PC-9 (cell line): ENCODE measurements around the gene CMKLR1.

Source experiments
- CTCF ChIP-seq: fragments of 200-600 bp; sonication (generic); conservative IDR thresholded peaks from 2 replicates; pipeline ENCODE4 v1.6.1; 2017; ENCODE audit warnings: mixed run types, antibody characterized with exemption, mild to moderate bottlenecking, moderate library complexity
- EZH2 ChIP-seq: fragments of 200-600 bp; sonication (generic); IDR thresholded peaks from 2 replicates; pipeline ENCODE4 v1.8.0; 2017; ENCODE audit warnings: antibody characterized with exemption, low read depth

GRCh38 chr12:108349278-108349688 is 10.2 kb upstream of the CMKLR1 start:
- TF ChIP-seq CTCF: no peak
- TF ChIP-seq EZH2: no peak
